Testis (tissue), 3 donors: ENCODE measurements around the gene PLEKHA8. TPM values are rescaled to one million over a fixed set of nuclear protein-coding genes. Genes with fewer than 3 reads are reported as not detected.

ENCODE experiments used
- DNase-seq: peaks from one replicate; pipeline ENCODE4 v3.0.0-alpha.2; 2019
- H3K27ac ChIP-seq, 2 donors: fragments of 200-600 bp; sonication (generic); one replicate each; pipeline ENCODE4 v1.5.1; 2019
- H3K27me3 ChIP-seq: fragments of 200-600 bp; sonication (generic); one replicate; pipeline ENCODE4 v1.5.1; 2019
- H3K36me3 ChIP-seq: fragments of 200-600 bp; sonication (generic); one replicate; pipeline ENCODE4 v1.5.1; 2017; ENCODE audit warnings: low read depth; ENCODE audit errors: missing control alignments
- H3K4me1 ChIP-seq: fragments of 200-600 bp; sonication (generic); one replicate; pipeline ENCODE4 v1.5.1; 2019
- H3K4me3 ChIP-seq, 2 donors: fragments of 200-600 bp; sonication (generic); one replicate each; pipeline ENCODE4 v1.5.1; 2017 to 2019
- H3K9me3 ChIP-seq: fragments of 200-600 bp; sonication (generic); one replicate; pipeline ENCODE4 v1.5.1; 2017
- POLR2A ChIP-seq: fragments of 450-650 bp; IDR thresholded peaks from one replicate; pipeline ENCODE4 v1.6.1; 2017; ENCODE audit warnings: antibody characterized with exemption, mild to moderate bottlenecking, moderate library complexity
- WGBS, 2 donors: methylation state at CpG; one replicate each; pipeline ENCODE4 v1.1.5; 2018; 5-methylcytosine and 5-hydroxymethylcytosine counted together
- intact Hi-C: fragments of 100-400 bp; cut with DNase I; formaldehyde crosslinking; loops from one replicate; pipeline ENCODE4 v1.15.1; 2023; ENCODE audit warnings: low total_unique reads
- polyA plus RNA-seq: library from polyadenylated mRNA; stranded (reverse); fragments of 350-450 nt; fragmentation: Illumina TruSeq; extraction: RNeasy Lipid Tissue Mini Kit (QIAGEN cat#74804); gene quantifications from one replicate; pipeline ENCODE4 v1.2.3, GENCODE V29; 2014; ENCODE audit warnings: low read depth, low replicate concordance; ENCODE audit not compliant: insufficient read depth
- total RNA-seq, 2 donors: library from RNA; depleted of rRNA; stranded (reverse); fragments of >200 nt; gene quantifications; one replicate each; pipeline ENCODE4 v1.2.3, GENCODE V29; 2016
- TF ChIP-seq, protein P1 (sequence below), 3 experiments: fragments of 450-650 bp in 2 of 3; fragments of 200-600 bp in 1 of 3; sonication (generic) in 1 of 3; IDR thresholded peaks; one replicate each; pipeline ENCODE4 v1.5.1; 2016 to 2019; ENCODE audit warnings: antibody characterized with exemption in 3 of 3, mild to moderate bottlenecking in 2 of 3, moderate library complexity in 1 of 3

Gene PLEKHA8
- total and polyA plus RNA-seq, 3 donors from 2014 or later: 7.1 to 14.5 (median 11.0) TPM

GRCh38 chr7:30026229-30027064 is 1.8 kb upstream of the PLEKHA8 start, which contains the start of gene FKBP14:
FKBP14 (minus strand) TSS chr7:30026702; CDS start chr7:30026508, 194 bp downstream.
- Histone ChIP-seq H3K4me3 (peak within 1 kb of the TSS; percentile 92 to 97), H3K9me3 (no peaks in the 10 kb centered on the region), H3K27ac (peak within 1 kb of the TSS in 1 of 2 donors; percentile 68), H3K4me1 (peaks cover 22% of the 10 kb centered on the region), H3K36me3 (no peaks in the 10 kb centered on the region), H3K27me3 (no peaks in the 10 kb centered on the region)
- no peak for TF ChIP-seq POLR2A
- TF ChIP-seq, protein P1, sequence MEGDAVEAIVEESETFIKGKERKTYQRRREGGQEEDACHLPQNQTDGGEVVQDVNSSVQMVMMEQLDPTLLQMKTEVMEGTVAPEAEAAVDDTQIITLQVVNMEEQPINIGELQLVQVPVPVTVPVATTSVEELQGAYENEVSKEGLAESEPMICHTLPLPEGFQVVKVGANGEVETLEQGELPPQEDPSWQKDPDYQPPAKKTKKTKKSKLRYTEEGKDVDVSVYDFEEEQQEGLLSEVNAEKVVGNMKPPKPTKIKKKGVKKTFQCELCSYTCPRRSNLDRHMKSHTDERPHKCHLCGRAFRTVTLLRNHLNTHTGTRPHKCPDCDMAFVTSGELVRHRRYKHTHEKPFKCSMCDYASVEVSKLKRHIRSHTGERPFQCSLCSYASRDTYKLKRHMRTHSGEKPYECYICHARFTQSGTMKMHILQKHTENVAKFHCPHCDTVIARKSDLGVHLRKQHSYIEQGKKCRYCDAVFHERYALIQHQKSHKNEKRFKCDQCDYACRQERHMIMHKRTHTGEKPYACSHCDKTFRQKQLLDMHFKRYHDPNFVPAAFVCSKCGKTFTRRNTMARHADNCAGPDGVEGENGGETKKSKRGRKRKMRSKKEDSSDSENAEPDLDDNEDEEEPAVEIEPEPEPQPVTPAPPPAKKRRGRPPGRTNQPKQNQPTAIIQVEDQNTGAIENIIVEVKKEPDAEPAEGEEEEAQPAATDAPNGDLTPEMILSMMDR (IDR thresholded peaks at IDR 0.05): peak in 1 of 3 experiments; percentile 33
- WGBS, 2 donors: 0 to 1% methylated on average over 21 to 35 of the region's 35 CpGs
- intact Hi-C loops: no loop called here
- DNase-seq: peak; percentile 99

- DNase-seq: no peak
- intact Hi-C loops: no loop called here
- Histone ChIP-seq H3K9me3 (no peaks in the 10 kb centered on the region), H3K27me3 (no peaks in the 10 kb centered on the region), H3K4me1 (peaks cover 22% of the 10 kb centered on the region), H3K36me3 (no peaks in the 10 kb centered on the region), H3K27ac (peak overlapping the region in 1 of 2 donors; percentile 63), H3K4me3 (peak overlapping the region; percentile 92 to 97)
- 0 to 1% methylated on average over 9 to 10 of the region's 10 CpGs for WGBS, 2 donors
- TF ChIP-seq, protein P1 (IDR thresholded peaks at IDR 0.05): no peak
- TF ChIP-seq POLR2A: no peak
Measured at GRCh38 chr7:30027065-30027456, 1.2 kb upstream of the PLEKHA8 start.

DNA sequence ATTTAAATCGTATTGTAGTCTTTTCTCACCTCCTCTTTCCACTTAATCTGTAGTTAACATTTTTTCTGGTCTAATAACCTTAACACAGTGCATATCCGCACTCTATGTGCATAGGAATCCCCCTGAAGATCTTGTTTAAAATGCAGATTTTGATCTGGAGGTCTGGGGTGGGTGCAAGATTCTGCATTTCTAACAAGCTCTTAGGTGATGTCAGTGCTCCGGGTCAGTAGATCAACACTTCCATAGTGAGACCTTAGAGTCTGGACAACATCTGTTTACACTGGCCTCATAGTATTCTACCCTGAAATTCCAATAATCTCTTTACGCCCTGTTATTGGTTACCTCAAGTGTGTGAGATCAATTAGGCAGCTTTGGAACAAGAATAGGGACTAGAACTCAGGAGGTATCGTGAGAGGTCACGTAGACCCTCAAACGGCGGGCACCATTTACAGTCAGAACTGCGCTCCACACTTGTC is 434 bp upstream of the PLEKHA8 start:
- no peaks in the 10 kb centered on the region for H3K36me3 ChIP-seq
- DNase-seq: no peak
- peak overlapping the region; percentile 86 to 92 for H3K27ac ChIP-seq
- no peaks in the 10 kb centered on the region for H3K27me3 ChIP-seq
- TF ChIP-seq, protein P1 (IDR thresholded peaks at IDR 0.05): no peak
- no peak for TF ChIP-seq POLR2A
- 1 to 5% methylated on average over 9 of the region's 9 CpGs for WGBS, 2 donors
- H3K9me3 ChIP-seq: no peaks in the 10 kb centered on the region
- peaks cover 22% of the 10 kb centered on the region for H3K4me1 ChIP-seq
- peak overlapping the region; percentile 92 to 97 for H3K4me3 ChIP-seq
- intact Hi-C loops: no loop called here

GRCh38 chr7:30028749-30029635 is 780 bp downstream of the PLEKHA8 start:
- peak; percentile 53 for DNase-seq
- Histone ChIP-seq H3K36me3 (no peaks in the 10 kb centered on the region), H3K4me1 (peaks cover 22% of the 10 kb centered on the region), H3K27ac (peak overlapping the region; percentile 86 to 92), H3K27me3 (no peaks in the 10 kb centered on the region), H3K9me3 (no peaks in the 10 kb centered on the region), H3K4me3 (peak overlapping the region; percentile 92 to 97)
- intact Hi-C loops: no loop called here
- 1 to 2% methylated on average over 17 to 42 of the region's 42 CpGs for WGBS, 2 donors
- no peak for TF ChIP-seq POLR2A
- TF ChIP-seq, protein P1 (IDR thresholded peaks at IDR 0.05): peak in 1 of 3 experiments; percentile 13
